ENCODE measurements around the gene DNAJB11. TPM values are rescaled to one million over a fixed set of nuclear protein-coding genes. Genes with fewer than 3 reads are reported as not detected.
A peak's percentile ranks its signal among the peaks of the same experiment; 100 is the strongest.

Gene DNAJB11
- polyA plus RNA-seq, 2 of the 4 experiments (the other 2 are of a cell fraction), result 55.2 to 61.9 TPM

DNA sequence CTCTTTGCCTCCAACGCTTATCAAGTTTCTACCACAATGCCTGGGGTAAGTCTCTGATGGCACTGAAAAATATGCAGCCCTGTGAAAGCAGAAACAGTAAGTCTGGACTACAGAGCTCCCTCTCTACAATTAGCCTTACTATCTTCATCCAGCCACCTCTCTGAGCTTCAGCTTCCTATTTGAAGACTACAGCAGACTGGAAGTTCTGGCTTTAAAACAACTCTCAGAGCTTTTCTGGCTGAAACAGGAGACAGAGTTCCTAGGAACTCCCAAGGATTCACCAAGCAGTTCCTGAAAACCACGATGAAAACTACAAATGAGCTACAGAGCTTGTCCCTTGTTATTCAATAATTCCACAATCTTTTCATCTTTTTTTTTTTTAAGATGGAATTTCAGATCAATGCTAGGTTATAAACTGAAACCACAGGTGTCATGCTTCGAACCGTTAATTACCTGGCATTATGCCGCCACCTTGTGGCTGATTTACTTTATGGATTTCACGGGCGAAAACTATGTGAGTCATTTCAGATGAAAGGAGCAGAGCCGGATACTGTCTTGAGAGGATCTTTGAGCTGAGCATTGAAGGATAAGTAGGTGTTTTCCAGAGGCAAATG lies 30.2 kb upstream of the DNAJB11 start:
- TF ChIP-seq JUNB (IDR thresholded peaks at IDR 0.05) (no peak), CBX2 (IDR thresholded peaks at IDR 0.05; ENCODE audit: borderline replicate concordance, low read depth) (no peak), SMC3 (IDR thresholded peaks at IDR 0.05) (peak; percentile 77), CBX8 (IDR thresholded peaks at IDR 0.05) (no peak), ZC3H11A (IDR thresholded peaks at IDR 0.05) (no peak), RAD21 (conservative IDR thresholded peaks at IDR 0.05 in 1 of 2, IDR thresholded peaks at IDR 0.05 in 1 of 2) (peak; percentile 82 to 84), FOSL2 (IDR thresholded peaks at IDR 0.05) (no peak), FOSL2 (CRISPR knock-in tag; IDR thresholded peaks at IDR 0.05) (peak; percentile 58)
- TF ChIP-seq, protein P1, sequence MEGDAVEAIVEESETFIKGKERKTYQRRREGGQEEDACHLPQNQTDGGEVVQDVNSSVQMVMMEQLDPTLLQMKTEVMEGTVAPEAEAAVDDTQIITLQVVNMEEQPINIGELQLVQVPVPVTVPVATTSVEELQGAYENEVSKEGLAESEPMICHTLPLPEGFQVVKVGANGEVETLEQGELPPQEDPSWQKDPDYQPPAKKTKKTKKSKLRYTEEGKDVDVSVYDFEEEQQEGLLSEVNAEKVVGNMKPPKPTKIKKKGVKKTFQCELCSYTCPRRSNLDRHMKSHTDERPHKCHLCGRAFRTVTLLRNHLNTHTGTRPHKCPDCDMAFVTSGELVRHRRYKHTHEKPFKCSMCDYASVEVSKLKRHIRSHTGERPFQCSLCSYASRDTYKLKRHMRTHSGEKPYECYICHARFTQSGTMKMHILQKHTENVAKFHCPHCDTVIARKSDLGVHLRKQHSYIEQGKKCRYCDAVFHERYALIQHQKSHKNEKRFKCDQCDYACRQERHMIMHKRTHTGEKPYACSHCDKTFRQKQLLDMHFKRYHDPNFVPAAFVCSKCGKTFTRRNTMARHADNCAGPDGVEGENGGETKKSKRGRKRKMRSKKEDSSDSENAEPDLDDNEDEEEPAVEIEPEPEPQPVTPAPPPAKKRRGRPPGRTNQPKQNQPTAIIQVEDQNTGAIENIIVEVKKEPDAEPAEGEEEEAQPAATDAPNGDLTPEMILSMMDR (IDR thresholded peaks at IDR 0.05), result peak; percentile 79
- H3K4me1 ChIP-seq, result no peaks in the 10 kb centered on the region
- FAIRE-seq (no peak), ATAC-seq (peak; percentile 70 to 90; a peak in 5 of 6 replicates), DNase-seq (ENCODE audit: low read depth in 1 of 2, low spot score in 1 of 2) (peak; percentile 52 to 59)
- H3K4me2 ChIP-seq, result peak overlapping the region; percentile 45
- POLR2A ChIA-PET, result no interaction called here
- no peaks in the 10 kb centered on the region for H3K9me3 ChIP-seq
- 7% methylated on average over 8 of the region's 8 CpGs for WGBS (ENCODE audit: missing lambda C conversion rate)
- CTCF ChIA-PET, result interaction anchor here (0.6 to 5.7 kb wide), 57 partner anchors 8 to 889 kb away, joined by 3 to 83 read pairs (median 4); no protein-coding TSS in a partner anchor
- H3K27ac ChIP-seq, result no peak overlapping the region
- no peak overlapping the region for H3K4me3 ChIP-seq

DNA sequence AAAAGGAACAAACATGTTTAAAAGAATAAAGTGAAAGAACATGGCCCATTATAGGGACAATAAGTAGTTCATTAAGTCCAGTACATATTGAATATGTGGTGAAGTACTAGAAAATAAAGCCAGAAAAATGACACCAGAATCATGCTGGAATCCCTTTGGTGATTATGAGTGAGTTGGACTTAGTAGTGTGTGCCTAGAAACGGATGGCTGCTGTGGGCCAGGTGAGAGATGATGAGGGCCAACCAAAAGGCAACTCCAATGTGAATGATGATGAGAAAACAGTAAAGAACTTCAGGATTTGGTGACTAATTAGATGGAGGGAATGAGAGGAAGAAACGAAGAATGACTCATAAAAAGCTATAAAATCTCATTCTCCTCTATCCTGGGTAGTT lies 29.7 kb upstream of the DNAJB11 start:
- no peak for TF ChIP-seq HOXB5 (CRISPR knock-in tag; IDR thresholded peaks at IDR 0.05)
- TF ChIP-seq RCOR1 (IDR thresholded peaks at IDR 0.05; ENCODE audit: low read depth, low read length), result no peak
- TF ChIP-seq, protein P2, sequence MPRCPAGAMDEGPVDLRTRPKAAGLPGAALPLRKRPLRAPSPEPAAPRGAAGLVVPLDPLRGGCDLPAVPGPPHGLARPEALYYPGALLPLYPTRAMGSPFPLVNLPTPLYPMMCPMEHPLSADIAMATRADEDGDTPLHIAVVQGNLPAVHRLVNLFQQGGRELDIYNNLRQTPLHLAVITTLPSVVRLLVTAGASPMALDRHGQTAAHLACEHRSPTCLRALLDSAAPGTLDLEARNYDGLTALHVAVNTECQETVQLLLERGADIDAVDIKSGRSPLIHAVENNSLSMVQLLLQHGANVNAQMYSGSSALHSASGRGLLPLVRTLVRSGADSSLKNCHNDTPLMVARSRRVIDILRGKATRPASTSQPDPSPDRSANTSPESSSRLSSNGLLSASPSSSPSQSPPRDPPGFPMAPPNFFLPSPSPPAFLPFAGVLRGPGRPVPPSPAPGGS (IDR thresholded peaks at IDR 0.05), result no peak
- TF ChIP-seq, protein P1 (IDR thresholded peaks at IDR 0.05), result no peak
- no peak for TF ChIP-seq PHF8 (IDR thresholded peaks at IDR 0.05; ENCODE audit: borderline replicate concordance, low read depth)
- TF ChIP-seq NPAS2 (CRISPR knock-in tag; IDR thresholded peaks at IDR 0.05; ENCODE audit: borderline replicate concordance), result no peak
- TF ChIP-seq, protein P3, sequence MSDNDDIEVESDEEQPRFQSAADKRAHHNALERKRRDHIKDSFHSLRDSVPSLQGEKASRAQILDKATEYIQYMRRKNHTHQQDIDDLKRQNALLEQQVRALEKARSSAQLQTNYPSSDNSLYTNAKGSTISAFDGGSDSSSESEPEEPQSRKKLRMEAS (IDR thresholded peaks at IDR 0.05), result no peak
- no peak for TF ChIP-seq SREBF2 (IDR thresholded peaks at IDR 0.05)
- no peak for TF ChIP-seq RFX5 (IDR thresholded peaks at IDR 0.05)
- no peak; a peak in 1 of 6 replicates for ATAC-seq
- POLR2A ChIA-PET, result no interaction called here
- H3K27ac ChIP-seq, result no peak overlapping the region
- no peaks in the 10 kb centered on the region for H3K4me1 ChIP-seq
- H3K9me3 ChIP-seq, result no peaks in the 10 kb centered on the region
- WGBS (ENCODE audit: missing lambda C conversion rate), result 14% methylated on average over 2 of the region's 2 CpGs
- no peak overlapping the region for H3K4me3 ChIP-seq
- no peak overlapping the region; the same call in 2 of the 3 replicates for H3K4me2 ChIP-seq
- DNase-seq (ENCODE audit: low read depth in 1 of 2, low spot score in 1 of 2), result no peak
- no peak for FAIRE-seq
- CTCF ChIA-PET, result interaction anchor here (0.8 to 5.7 kb wide), 42 partner anchors 8 to 889 kb away, joined by 3 to 83 read pairs (median 5); no protein-coding TSS in a partner anchor

DNA sequence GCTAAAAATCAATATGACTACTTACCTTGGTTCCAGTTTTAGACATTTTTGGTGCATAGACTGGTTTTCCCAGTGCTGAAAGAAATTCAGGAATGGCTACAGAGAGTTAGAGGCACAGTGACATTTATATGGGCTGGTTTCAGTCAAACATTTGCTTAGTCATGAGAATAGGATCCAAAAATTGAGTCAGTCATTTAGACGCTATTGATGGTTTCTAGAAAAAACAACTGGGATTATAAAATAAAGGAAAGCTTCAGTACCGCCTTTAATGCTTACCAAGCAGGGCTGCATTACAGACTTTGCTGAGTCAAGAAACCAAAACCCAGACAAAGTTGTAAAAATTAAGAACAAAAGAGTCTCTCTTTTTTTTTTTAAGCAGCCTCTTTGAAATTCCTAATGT lies 26.2 kb upstream of the DNAJB11 start, which contains the start of gene CRYGS:
CRYGS (minus strand) TSS at position 100 of the 400 bp plus-strand sequence; CDS start at position 46, 54 bp downstream.
- ChIA-PET POLR2A (no interaction called here), CTCF (interaction anchor here (1.2 to 1.4 kb wide), 2 partner anchors 73 to 285 kb away, joined by 3 to 4 read pairs; no protein-coding TSS in a partner anchor)
- H3K4me1 ChIP-seq, result no peaks in the 10 kb centered on the region
- ATAC-seq (no peak), FAIRE-seq (no peak), DNase-seq (ENCODE audit: low read depth in 1 of 2, low spot score in 1 of 2) (no peak)
- H3K9me3 ChIP-seq, result no peaks in the 10 kb centered on the region
- no peak within 1 kb of the TSS for H3K4me3 ChIP-seq
- WGBS (ENCODE audit: missing lambda C conversion rate), result 96% methylated on average over 2 of the region's 2 CpGs
- no peak within 1 kb of the TSS for H3K4me2 ChIP-seq
- no peak within 1 kb of the TSS for H3K27ac ChIP-seq
- TF ChIP-seq HOXB13 (CRISPR knock-in tag; IDR thresholded peaks at IDR 0.05; ENCODE audit: low read depth) (no peak), HMGXB4 (CRISPR knock-in tag; IDR thresholded peaks at IDR 0.05; ENCODE audit: borderline replicate concordance) (no peak), RARB (CRISPR knock-in tag; IDR thresholded peaks at IDR 0.05) (no peak), FOSL2 (IDR thresholded peaks at IDR 0.05) (no peak), FOSL2 (CRISPR knock-in tag; IDR thresholded peaks at IDR 0.05) (no peak), HEYL (CRISPR knock-in tag; IDR thresholded peaks at IDR 0.05) (no peak), FOXS1 (CRISPR knock-in tag; IDR thresholded peaks at IDR 0.05) (no peak), MYC (IDR thresholded peaks at IDR 0.05; ENCODE audit: borderline replicate concordance, low read length) (no peak), NFE2L2 (conservative IDR thresholded peaks at IDR 0.05; ENCODE audit: low read length) (no peak), RAD21 (conservative IDR thresholded peaks at IDR 0.05 in 1 of 2, IDR thresholded peaks at IDR 0.05 in 1 of 2) (no peak)
- TF ChIP-seq, protein P4, sequence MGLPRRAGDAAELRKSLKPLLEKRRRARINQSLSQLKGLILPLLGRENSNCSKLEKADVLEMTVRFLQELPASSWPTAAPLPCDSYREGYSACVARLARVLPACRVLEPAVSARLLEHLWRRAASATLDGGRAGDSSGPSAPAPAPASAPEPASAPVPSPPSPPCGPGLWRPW (IDR thresholded peaks at IDR 0.05), result no peak
